K562 (cell line): ENCODE results near the gene GUCY1A1. TPM values are rescaled to one million over a fixed set of nuclear protein-coding genes. Genes with fewer than 3 reads are reported as not detected.

Source experiments
- ATAC-seq: fragments of 200-7000 bp; cut with Tn5 transposase; 3 replicates; pipeline ENCODE4 v1.9.1; 2020; ENCODE audit warnings: moderate library complexity
- BruUV-seq: library from RNA; stranded (reverse); fragments of 400-500 nt; replicated peaks from 2 replicates; lab custom pipeline; 2021; lab: Mats Ljungman, UMichigan
- CTCF ChIA-PET: fragments of 300-600 bp; formaldehyde crosslinking; extraction: SDS; loops from one replicate; lab custom pipeline; 2021; ENCODE audit warnings: low intra/inter-chr PET ratio; lab: Yijun Ruan, JAX
- POLR2A ChIA-PET: fragments of 300-600, 350-650 bp; sonication (Branson Sonifier 250); formaldehyde crosslinking; extraction: SDS; loops from one replicate; lab custom pipeline; 2021; ENCODE audit warnings: antibody characterized with exemption, inconsistent platforms; lab: Yijun Ruan, JAX
- DNase-seq, 4 experiments: peaks; one replicate each; pipeline versions ENCODE4 v3.0.0 to v3.0.0-alpha.2; 2011 to 2018; ENCODE audit warnings: low spot score in 3 of 4, mixed read lengths in 3 of 4; ENCODE audit errors: extremely low read depth in 1 of 4
- FAIRE-seq: peaks from 2 replicates; lab custom pipeline; 2011; peaks lifted over from hg19 to GRCh38; lab: Jason Lieb, UNC
- H2AFZ ChIP-seq: 2 replicates; pipeline ENCODE4 v1.6.0; 2011; ENCODE audit warnings: low read depth, low read length, control low read depth, inconsistent platforms
- H3K27ac ChIP-seq: fragments of 200-600 bp; 3 replicates; pipeline ENCODE4 v1.8.0; 2011; ENCODE audit warnings: low read depth, mild to moderate bottlenecking, control low read depth, inconsistent platforms, low read length, moderate library complexity, mixed read lengths; ENCODE audit errors: extremely low read depth
- H3K27me3 ChIP-seq, 2 experiments: fragments of 300-600 bp in 1 of 2; 2 replicates in 1 of 2; 3 replicates in 1 of 2; pipeline versions ENCODE4 v1.6.0 to v1.8.0; 2011; ENCODE audit warnings: inconsistent platforms in 2 of 2, low read length in 2 of 2, mild to moderate bottlenecking in 1 of 2, mixed read lengths in 1 of 2, moderate library complexity in 1 of 2; ENCODE audit not compliant: control insufficient read depth in 2 of 2, insufficient read depth in 2 of 2
- H3K36me3 ChIP-seq: fragments of 300-600 bp; 3 replicates; pipeline ENCODE4 v1.8.0; 2011; ENCODE audit warnings: mild to moderate bottlenecking, low read length, inconsistent platforms; ENCODE audit not compliant: control insufficient read depth, insufficient read depth
- H3K4me1 ChIP-seq, 2 experiments: fragments of 200-600 bp in 1 of 2; replicated peaks in 1 of 2; 2 replicates in 1 of 2; 3 replicates in 1 of 2; pipeline versions ENCODE4 v1.5.1 to v1.8.0; 2011; ENCODE audit warnings: inconsistent platforms in 2 of 2, low read length in 2 of 2, mild to moderate bottlenecking in 1 of 2, mixed read lengths in 1 of 2, moderate library complexity in 1 of 2; ENCODE audit not compliant: control insufficient read depth in 2 of 2, insufficient read depth in 2 of 2
- H3K4me2 ChIP-seq: 2 replicates; pipeline ENCODE4 v1.6.1; 2011; ENCODE audit warnings: low read length, control low read depth, inconsistent platforms, mixed read lengths; ENCODE audit not compliant: insufficient read depth
- H3K4me3 ChIP-seq: fragments of 200-600 bp; sonication (generic), shearing (Covaris generic); 2 replicates; pipeline ENCODE4 v1.5.1; 2016; ENCODE audit warnings: control low read depth, inconsistent platforms
- H3K79me2 ChIP-seq: fragments of 200-600 bp; 3 replicates; pipeline ENCODE4 v1.8.0; 2011; ENCODE audit warnings: low read length, inconsistent platforms; ENCODE audit not compliant: control insufficient read depth, insufficient read depth
- H3K9ac ChIP-seq, 2 experiments: 2 replicates each; pipeline versions ENCODE4 v1.6.0 to v1.6.1; 2011; ENCODE audit warnings: low read depth in 2 of 2, low read length in 2 of 2, control low read depth in 1 of 2, inconsistent platforms in 1 of 2, mild to moderate bottlenecking in 1 of 2, mixed read lengths in 1 of 2; ENCODE audit not compliant: insufficient read depth in 1 of 2
- H3K9me1 ChIP-seq: one replicate; pipeline ENCODE4 v1.6.0; 2011; ENCODE audit warnings: inconsistent platforms, mild to moderate bottlenecking, low read length, moderate library complexity; ENCODE audit not compliant: control insufficient read depth, insufficient read depth
- H3K9me3 ChIP-seq: replicated peaks from 2 replicates; pipeline ENCODE4 v1.5.1; 2011; ENCODE audit warnings: low read depth, low read length, inconsistent platforms; ENCODE audit not compliant: control insufficient read depth, insufficient read depth
- H4K20me1 ChIP-seq: replicated peaks from 2 replicates; pipeline ENCODE4 v1.6.1; 2011; ENCODE audit warnings: low read length, inconsistent platforms, mixed read lengths; ENCODE audit not compliant: control insufficient read depth, insufficient read depth
- BRD4 ChIP-seq: fragments of 200-600 bp; sonication (generic); IDR thresholded peaks from 2 replicates; pipeline ENCODE4 v1.6.1; 2017; ENCODE audit warnings: inconsistent platforms
- ESRRB ChIP-seq: fragments of 250-450 bp; sonication (Bioruptor Pico); IDR thresholded peaks from 2 replicates; pipeline ENCODE4 v1.5.0; 2020; ENCODE audit warnings: mild to moderate bottlenecking, moderate library complexity, borderline replicate concordance
- HDAC8 ChIP-seq: fragments of 450-650 bp; IDR thresholded peaks from 2 replicates; pipeline ENCODE4 v1.6.1; 2016; ENCODE audit warnings: mild to moderate bottlenecking, missing genetic modification characterization, moderate library complexity, missing compliant biosample characterization
- HLTF ChIP-seq: fragments of 450-650 bp; IDR thresholded peaks from 2 replicates; pipeline ENCODE4 v1.6.1; 2016
- LARP7 ChIP-seq: fragments of 450-650 bp; IDR thresholded peaks from 2 replicates; pipeline ENCODE4 v1.6.1; 2016
- LCOR ChIP-seq: sonication (generic); formaldehyde crosslinking; IDR thresholded peaks from 2 replicates; pipeline ENCODE4 v1.8.0; 2022; ENCODE audit warnings: mild to moderate bottlenecking, missing genetic modification reagents
- MECOM ChIP-seq: fragments of 250-450 bp; sonication (Bioruptor Pico); IDR thresholded peaks from 2 replicates; pipeline ENCODE4 v1.8.0; 2022; ENCODE audit warnings: inconsistent platforms
- MEF2D ChIP-seq: conservative IDR thresholded peaks from 2 replicates; pipeline ENCODE4 v1.6.1; 2016; ENCODE audit warnings: low read depth, missing genetic modification characterization, missing compliant biosample characterization
- MTA3 ChIP-seq: fragments of 450-650 bp; formaldehyde crosslinking; IDR thresholded peaks from 2 replicates; pipeline ENCODE4 v1.6.1; 2017; ENCODE audit warnings: mild to moderate bottlenecking, borderline replicate concordance
- RBM34 ChIP-seq: fragments of 200-400 bp; formaldehyde crosslinking; IDR thresholded peaks from 2 replicates; pipeline ENCODE4 v1.6.1; 2018; ENCODE audit warnings: low read length, borderline replicate concordance; ENCODE audit not compliant: insufficient read depth
- TBL1XR1 ChIP-seq, 2 experiments: IDR thresholded peaks; 2 replicates each; pipeline ENCODE4 v1.6.1; 2012; ENCODE audit warnings: improper control_type of control experiment in 2 of 2, low read length in 2 of 2, mild to moderate bottlenecking in 1 of 2
- ZNF444 ChIP-seq: fragments of 250-450 bp; sonication (Bioruptor Pico); IDR thresholded peaks from 2 replicates; pipeline ENCODE4 v1.4.0; 2020; ENCODE audit warnings: mild to moderate bottlenecking, moderate library complexity
- WGBS: fragments of 100-300 bp; shearing (Covaris generic); methylation state at CpG from one replicate; pipeline ENCODE4 v1.1.6; 2016; ENCODE audit warnings: low coverage, mixed read lengths; ENCODE audit not compliant: insufficient coverage; ENCODE audit errors: missing lambda C conversion rate; 5-methylcytosine and 5-hydroxymethylcytosine counted together
- in situ Hi-C: fragments of 300-500 bp; cut with MboI; formaldehyde crosslinking; loops from 4 replicates; pipeline ENCODE4 v1.15.0; 2018; ENCODE audit warnings: inconsistent platforms, mixed read lengths
- intact Hi-C: fragments of 100-400 bp; cut with micrococcal nuclease; formaldehyde crosslinking; loops from 2 replicates; pipeline ENCODE4 v1.14.2; 2022
- polyA plus RNA-seq, 8 experiments: library from polyadenylated mRNA; depleted of rRNA in 4 of 8; stranded (reverse) in 5 of 8; unstranded in 3 of 8; fragments of >200 nt; fragmentation: Nextera tagmentation in 2 of 8; fragmentation: Illumina TruSeq in 1 of 8; extraction: Ambion mirVana in 2 of 8; extraction: Trizol in 1 of 8; gene quantifications; 2 replicates each; pipeline versions ENCODE4 v1.2.1 to v1.2.3, GENCODE V29; 2011 to 2014; ENCODE audit warnings: inconsistent platforms in 1 of 8, missing spikeins in 1 of 8
- total RNA-seq, 7 experiments: library from RNA; depleted of rRNA in 6 of 7; stranded (reverse); fragments of >200 nt in 6 of 7; fragmentation: Illumina TruSeq in 2 of 7; extraction: Trizol in 2 of 7; gene quantifications; 2 replicates each; pipeline versions ENCODE4 v1.2.1 to v1.2.3, GENCODE V29; 2011 to 2021; ENCODE audit warnings: low replicate concordance in 1 of 7
- TF ChIP-seq, protein P1 (sequence below): IDR thresholded peaks from 2 replicates; pipeline ENCODE4 v1.6.1; 2012; ENCODE audit warnings: low read depth, low read length, improper control_type of control experiment, borderline replicate concordance
- TF ChIP-seq, protein P2 (sequence below): fragments of 450-650 bp; formaldehyde crosslinking; IDR thresholded peaks from 2 replicates; pipeline ENCODE4 v1.4.0; 2022; ENCODE audit warnings: missing genetic modification characterization

Gene GUCY1A1
- total and polyA plus RNA-seq, 9 of the 15 experiments (the other 6 are each of a cell fraction or from before 2014, with no cell fraction given) = not detected

DNA sequence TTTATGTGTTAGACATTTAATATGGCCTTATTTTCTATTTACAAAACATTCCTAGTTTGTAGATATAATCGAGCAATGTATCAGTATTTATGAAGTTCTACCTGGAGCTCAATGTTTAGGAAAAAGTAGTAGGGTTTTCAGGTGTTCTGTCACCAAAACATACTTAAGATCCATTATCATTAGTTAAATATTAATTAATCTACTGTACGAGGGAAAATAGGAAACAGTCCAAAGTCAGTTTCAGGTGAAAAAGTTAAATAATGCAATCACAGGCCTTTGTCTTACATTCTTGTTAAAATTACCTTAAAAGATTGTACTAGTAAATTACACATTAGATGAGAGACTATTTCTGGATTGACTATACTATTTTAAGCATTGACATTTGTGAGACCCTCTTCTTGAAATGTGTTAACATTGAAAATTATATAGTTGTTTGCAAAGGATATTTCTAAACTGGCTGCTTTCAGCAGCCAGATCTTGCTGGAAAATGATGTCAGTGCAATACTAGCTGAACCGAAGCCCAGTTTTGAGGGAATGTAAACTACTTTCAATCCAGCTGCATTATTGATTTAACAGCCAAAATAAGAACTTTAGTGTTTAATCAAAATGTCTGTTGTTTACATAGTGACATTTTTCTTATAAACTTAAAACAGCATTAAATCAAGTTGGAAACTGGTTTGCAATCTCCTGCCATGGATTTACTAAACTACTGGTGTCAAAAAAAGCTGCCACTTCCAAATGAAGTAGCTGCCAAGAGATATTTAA is 111.5 kb downstream of the GUCY1A1 start:
- ATAC-seq = no peak
- H3K9me1 ChIP-seq = no peaks in the 10 kb centered on the region
- no peaks in the 10 kb centered on the region for H3K36me3 ChIP-seq
- no peaks in the 10 kb centered on the region for H3K27me3 ChIP-seq
- H4K20me1 ChIP-seq = no peaks in the 10 kb centered on the region
- H3K4me3 ChIP-seq = no peak overlapping the region
- no peaks in the 10 kb centered on the region for H3K79me2 ChIP-seq
- FAIRE-seq = no peak
- in situ Hi-C loops (no loop called here), intact Hi-C loops (no loop called here)
- ChIA-PET POLR2A (no interaction called here), CTCF (no interaction called here)
- no peak for DNase-seq
- H3K4me1 ChIP-seq = no peaks in the 10 kb centered on the region
- no peak overlapping the region for H3K4me2 ChIP-seq
- BruUV-seq = no TSS peak
- H2AFZ ChIP-seq = no peak overlapping the region
- H3K9me3 ChIP-seq = no peaks in the 10 kb centered on the region
- 0% methylated on average over 3 of the region's 3 CpGs for WGBS
- H3K9ac ChIP-seq = no peak overlapping the region
- TF ChIP-seq TBL1XR1 (IDR thresholded peaks at IDR 0.05; ENCODE audit: low read length in 2 of 2) (no peak), LARP7 (no peak), MTA3 (no peak)
- no peak overlapping the region for H3K27ac ChIP-seq

DNA sequence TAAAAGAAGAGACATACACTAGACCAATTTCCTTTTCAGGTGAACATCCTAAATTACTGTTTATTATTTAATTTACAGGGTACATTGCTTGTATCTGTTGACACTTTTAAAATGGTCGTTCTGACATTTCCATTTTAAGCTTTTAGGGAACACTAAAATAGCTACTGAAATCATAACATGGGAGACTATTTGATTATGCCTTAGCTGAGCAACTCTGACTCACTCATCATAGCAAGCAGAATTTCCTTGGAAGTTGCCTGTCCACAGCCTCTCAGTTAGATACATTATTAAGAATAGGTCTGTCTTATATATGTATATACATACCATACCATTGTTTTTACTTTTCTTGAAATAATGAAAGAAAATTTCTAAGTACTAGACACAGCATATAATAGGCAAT is 114.1 kb downstream of the GUCY1A1 start:
- H3K4me1 ChIP-seq = no peaks in the 10 kb centered on the region
- TF ChIP-seq LCOR (no peak), MECOM (CRISPR knock-in tag) (no peak), HLTF (no peak), HDAC8 (tag) (no peak), ZNF444 (CRISPR knock-in tag) (no peak), RBM34 (no peak), MEF2D (no peak), ESRRB (no peak), BRD4 (no peak)
- TF ChIP-seq, protein P1, sequence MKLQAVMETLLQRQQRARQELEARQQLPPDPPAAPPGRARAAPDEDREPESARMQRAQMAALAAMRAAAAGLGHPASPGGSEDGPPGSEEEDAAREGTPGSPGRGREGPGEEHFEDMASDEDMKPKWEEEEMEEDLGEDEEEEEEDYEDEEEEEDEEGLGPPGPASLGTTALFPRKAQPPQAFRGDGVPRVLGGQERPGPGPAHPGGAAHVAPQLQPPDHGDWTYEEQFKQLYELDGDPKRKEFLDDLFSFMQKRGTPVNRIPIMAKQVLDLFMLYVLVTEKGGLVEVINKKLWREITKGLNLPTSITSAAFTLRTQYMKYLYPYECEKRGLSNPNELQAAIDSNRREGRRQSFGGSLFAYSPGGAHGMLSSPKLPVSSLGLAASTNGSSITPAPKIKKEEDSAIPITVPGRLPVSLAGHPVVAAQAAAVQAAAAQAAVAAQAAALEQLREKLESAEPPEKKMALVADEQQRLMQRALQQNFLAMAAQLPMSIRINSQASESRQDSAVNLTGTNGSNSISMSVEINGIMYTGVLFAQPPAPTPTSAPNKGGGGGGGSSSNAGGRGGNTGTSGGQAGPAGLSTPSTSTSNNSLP = no peak
- TF ChIP-seq, protein P2, sequence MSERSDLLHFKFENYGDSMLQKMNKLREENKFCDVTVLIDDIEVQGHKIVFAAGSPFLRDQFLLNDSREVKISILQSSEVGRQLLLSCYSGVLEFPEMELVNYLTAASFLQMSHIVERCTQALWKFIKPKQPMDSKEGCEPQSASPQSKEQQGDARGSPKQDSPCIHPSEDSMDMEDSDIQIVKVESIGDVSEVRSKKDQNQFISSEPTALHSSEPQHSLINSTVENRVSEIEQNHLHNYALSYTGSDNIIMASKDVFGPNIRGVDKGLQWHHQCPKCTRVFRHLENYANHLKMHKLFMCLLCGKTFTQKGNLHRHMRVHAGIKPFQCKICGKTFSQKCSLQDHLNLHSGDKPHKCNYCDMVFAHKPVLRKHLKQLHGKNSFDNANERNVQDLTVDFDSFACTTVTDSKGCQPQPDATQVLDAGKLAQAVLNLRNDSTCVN (CRISPR knock-in tag) = no peak

More for the DNA sequence above, 114.1 kb downstream of the GUCY1A1 start:
- H3K27me3 ChIP-seq = no peaks in the 10 kb centered on the region
- POLR2A ChIA-PET = interaction anchor here (0.5 kb wide), 1 partner anchor 16 kb away, joined by 3 read pairs; no protein-coding TSS in a partner anchor
- H3K4me2 ChIP-seq = no peak overlapping the region
- no peak overlapping the region for H2AFZ ChIP-seq
- no TSS peak for BruUV-seq
- no peak for FAIRE-seq
- H3K9me3 ChIP-seq = no peaks in the 10 kb centered on the region
- no peaks in the 10 kb centered on the region for H3K9me1 ChIP-seq
- DNase-seq = no peak
- no peak overlapping the region for H3K4me3 ChIP-seq
- H3K36me3 ChIP-seq = no peaks in the 10 kb centered on the region
- H3K27ac ChIP-seq = no peak overlapping the region
- CTCF ChIA-PET = no interaction called here
- H3K9ac ChIP-seq = no peak overlapping the region
- no peaks in the 10 kb centered on the region for H3K79me2 ChIP-seq
- in situ Hi-C loops = no loop called here
- intact Hi-C loops = no loop called here
- no peak for ATAC-seq
- 0% methylated on average over 1 of the region's 1 CpG for WGBS
- no peaks in the 10 kb centered on the region for H4K20me1 ChIP-seq
